ENCODE results near the gene FHAD1.

The FHAD1 gene

GRCh38 chr1:15259622-15260007 lies 12.6 kb downstream of the FHAD1 start:
- ChIA-PET CTCF (no interaction called here), POLR2A (ENCODE audit: low non-redundant PET) (no interaction called here)
- TF ChIP-seq CTCF (conservative IDR thresholded peaks at IDR 0.05; ENCODE audit: low read depth): no peak
- H3K27ac ChIP-seq: no peak overlapping the region
- DNase-seq (ENCODE audit: low spot score): no peak

DNA sequence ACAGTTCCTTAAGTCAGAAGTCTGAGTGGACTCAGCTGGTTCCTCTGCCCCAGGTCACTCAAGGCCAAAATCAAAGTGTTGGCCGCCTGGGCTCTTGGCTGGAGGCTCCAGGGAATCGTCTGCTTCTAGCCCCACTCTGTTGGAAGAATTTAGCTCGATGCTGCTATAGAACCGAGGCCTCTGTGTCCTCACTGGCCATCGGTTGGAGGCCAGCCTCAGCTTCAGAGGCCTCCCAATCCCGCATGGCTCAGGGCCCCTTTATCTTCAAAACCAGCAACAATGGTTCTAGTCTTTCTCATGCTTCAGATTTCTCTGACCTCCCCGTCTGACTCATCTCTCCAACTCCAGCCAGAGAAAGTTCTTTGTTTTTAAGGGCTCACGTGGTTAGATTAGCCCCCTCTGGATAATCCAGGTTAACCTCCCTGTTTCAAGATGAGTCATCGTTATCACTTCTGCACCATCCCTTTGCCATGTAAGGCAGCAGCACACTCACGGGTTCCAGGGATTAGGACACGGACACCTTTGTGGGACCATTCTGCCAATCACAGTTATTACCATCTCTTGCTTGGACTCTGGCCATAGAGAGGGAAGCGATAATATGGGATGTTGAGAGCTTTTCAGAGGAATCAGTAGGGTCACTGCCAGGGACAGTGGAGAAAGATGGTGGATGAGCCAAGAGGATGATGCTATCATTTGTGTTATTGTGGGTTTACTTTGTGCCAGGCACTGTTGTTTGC lies 13.6 kb downstream of the FHAD1 start:
- POLR2A ChIA-PET (ENCODE audit: low non-redundant PET): no interaction called here
- no peak overlapping the region for H3K27ac ChIP-seq
- CTCF ChIA-PET: no interaction called here
- peak; percentile 45 for DNase-seq (ENCODE audit: low spot score)
- no peak for TF ChIP-seq CTCF (conservative IDR thresholded peaks at IDR 0.05; ENCODE audit: low read depth)

DNA sequence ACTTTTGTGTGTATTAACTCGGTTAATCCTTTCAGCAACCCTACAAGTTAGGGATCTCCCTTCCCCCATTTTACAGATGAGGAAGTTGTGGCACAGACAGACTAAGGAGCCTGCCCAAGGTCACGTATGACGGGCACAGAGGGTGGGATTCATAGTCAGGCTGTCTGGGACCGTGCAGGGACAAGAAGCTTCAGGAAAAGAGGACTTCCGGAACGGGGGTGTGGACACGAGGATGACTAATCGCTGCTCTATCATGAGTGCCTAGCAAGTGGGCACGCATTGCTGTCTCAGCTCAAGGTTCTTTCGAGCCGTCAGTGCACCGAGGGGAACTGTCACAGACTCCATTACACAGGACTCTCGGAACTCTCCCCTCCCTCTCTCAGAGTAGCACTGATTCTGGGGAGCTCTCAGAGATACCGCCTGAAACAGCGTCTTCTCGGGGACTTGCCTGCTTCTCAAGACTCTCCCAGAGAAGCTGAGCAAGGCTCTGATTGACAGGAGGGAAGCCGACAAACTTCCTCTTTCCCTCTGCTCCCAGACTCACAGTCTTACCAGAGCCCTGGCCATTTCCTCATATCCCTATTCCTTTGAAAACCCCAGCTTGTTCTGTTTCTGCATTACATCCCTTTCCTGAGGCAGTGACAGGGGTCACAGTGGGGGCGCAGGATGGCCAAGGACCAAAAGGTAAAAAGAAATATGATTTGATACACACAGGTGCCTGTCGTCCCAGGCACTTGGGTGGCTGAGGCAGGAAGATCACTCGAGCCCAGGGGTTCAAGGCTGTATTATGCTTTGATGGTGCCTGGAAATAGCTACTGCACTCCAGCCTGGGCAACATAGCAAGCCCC lies 14.4 kb downstream of the FHAD1 start:
- ChIA-PET CTCF (no interaction called here), POLR2A (ENCODE audit: low non-redundant PET) (no interaction called here)
- DNase-seq (ENCODE audit: low spot score): no peak
- no peak overlapping the region for H3K27ac ChIP-seq
- TF ChIP-seq CTCF (conservative IDR thresholded peaks at IDR 0.05; ENCODE audit: low read depth): no peak

- no peak overlapping the region for H3K27ac ChIP-seq
- DNase-seq (ENCODE audit: low spot score): no peak
- POLR2A ChIA-PET (ENCODE audit: low non-redundant PET): no interaction called here
- no peak for TF ChIP-seq CTCF (conservative IDR thresholded peaks at IDR 0.05; ENCODE audit: low read depth)
- CTCF ChIA-PET: no interaction called here
Measured at GRCh38 chr1:15262003-15262377, 15.0 kb downstream of the FHAD1 start.

DNA sequence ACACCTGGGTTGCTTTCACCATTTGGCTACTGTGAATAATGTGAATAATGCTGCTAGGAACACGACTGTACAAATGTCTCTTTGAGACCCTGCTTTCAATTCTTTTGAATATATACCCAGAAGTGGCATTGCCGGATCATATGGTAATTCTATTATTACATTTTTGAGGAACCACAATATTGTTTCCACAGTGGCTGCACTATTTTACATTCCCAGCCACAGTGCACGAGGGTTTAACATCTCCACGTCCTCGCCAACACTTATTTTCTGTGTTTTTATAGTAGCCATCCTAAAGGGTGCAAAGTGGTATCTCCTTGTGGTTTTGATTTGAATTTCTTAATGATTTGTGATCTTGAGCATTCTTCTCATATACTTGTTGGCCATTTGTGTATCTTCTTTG lies 15.7 kb downstream of the FHAD1 start:
- no peak overlapping the region for H3K27ac ChIP-seq
- CTCF ChIA-PET: no interaction called here
- POLR2A ChIA-PET (ENCODE audit: low non-redundant PET): no interaction called here
- DNase-seq (ENCODE audit: low spot score): no peak
- no peak for TF ChIP-seq CTCF (conservative IDR thresholded peaks at IDR 0.05; ENCODE audit: low read depth)

DNA sequence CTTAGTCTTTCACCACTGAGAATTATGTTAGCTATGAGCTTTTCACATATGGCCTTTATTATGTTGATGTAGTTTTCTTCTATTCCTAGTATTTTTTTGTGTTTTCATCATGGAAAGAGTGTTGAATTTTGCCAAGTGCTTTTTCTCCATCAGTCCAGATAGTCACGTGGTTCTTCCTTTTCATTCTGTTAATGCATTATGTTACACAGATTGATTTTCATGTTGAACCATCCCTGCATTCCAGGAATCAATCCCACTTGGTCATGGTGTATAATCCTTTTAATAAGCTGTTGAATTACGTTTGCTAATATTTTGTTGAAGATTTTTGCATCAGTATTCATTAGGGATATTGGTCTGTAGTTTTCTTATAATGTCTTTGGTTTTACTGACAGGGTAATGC lies 17.7 kb downstream of the FHAD1 start:
- POLR2A ChIA-PET (ENCODE audit: low non-redundant PET): no interaction called here
- DNase-seq (ENCODE audit: low spot score): no peak
- TF ChIP-seq CTCF (conservative IDR thresholded peaks at IDR 0.05; ENCODE audit: low read depth): no peak
- CTCF ChIA-PET: no interaction called here
- H3K27ac ChIP-seq: no peak overlapping the region

Data from RWPE1 (cell line).